GM12874 (cell line): ENCODE measurements around the gene GSG1L2.

ENCODE experiments used
- CTCF ChIP-seq: IDR thresholded peaks from 2 replicates; pipeline ENCODE4 v1.5.1; 2011; ENCODE audit warnings: low read depth, mild to moderate bottlenecking, control low read depth, low read length, moderate library complexity; ENCODE audit not compliant: insufficient read depth

The GSG1L2 gene

GRCh38 chr17:9813166-9813565 lies 8.7 kb downstream of the GSG1L2 start:
- no peak for TF ChIP-seq CTCF

GRCh38 chr17:9811537-9811936 lies 10.3 kb downstream of the GSG1L2 start:
- no peak for TF ChIP-seq CTCF

- no peak for TF ChIP-seq CTCF
Observed at GRCh38 chr17:9811086-9811485, 10.8 kb downstream of the GSG1L2 start.

GRCh38 chr17:9810100-9810949 lies 11.6 kb downstream of the GSG1L2 start:
- TF ChIP-seq CTCF, result no peak

- no peak for TF ChIP-seq CTCF
Observed at GRCh38 chr17:9809409-9809808, 12.5 kb downstream of the GSG1L2 start.

GRCh38 chr17:9806699-9807098 lies 15.2 kb downstream of the GSG1L2 start:
- no peak for TF ChIP-seq CTCF

GRCh38 chr17:9805769-9806168 lies 16.1 kb downstream of the GSG1L2 start:
- TF ChIP-seq CTCF, result no peak

- no peak for TF ChIP-seq CTCF
Observed at GRCh38 chr17:9802697-9803096, 19.2 kb downstream of the GSG1L2 start.
